Fibroblast of villous mesenchyme (primary cell): ENCODE data around the gene TECPR2. TPM values are rescaled to one million over a fixed set of nuclear protein-coding genes. Genes with fewer than 3 reads are reported as not detected.

Experiments used
- DNase-seq: peaks from one replicate; pipeline ENCODE4 v3.0.0-alpha.2; 2010; ENCODE audit warnings: low read depth
- H3K4me3 ChIP-seq: 2 replicates; pipeline ENCODE4 v1.5.1; 2011; ENCODE audit warnings: low read depth, mild to moderate bottlenecking, low read length
- CTCF ChIP-seq: IDR thresholded peaks from 2 replicates; pipeline ENCODE4 v1.5.1; 2012; ENCODE audit warnings: low read depth, mild to moderate bottlenecking, low read length; ENCODE audit not compliant: insufficient read depth
- total RNA-seq: library from RNA; depleted of rRNA; stranded (reverse); fragments of >200 nt; gene quantifications from 2 replicates; pipeline ENCODE4 v1.2.3, GENCODE V29; 2012

TECPR2 gene, protein sequence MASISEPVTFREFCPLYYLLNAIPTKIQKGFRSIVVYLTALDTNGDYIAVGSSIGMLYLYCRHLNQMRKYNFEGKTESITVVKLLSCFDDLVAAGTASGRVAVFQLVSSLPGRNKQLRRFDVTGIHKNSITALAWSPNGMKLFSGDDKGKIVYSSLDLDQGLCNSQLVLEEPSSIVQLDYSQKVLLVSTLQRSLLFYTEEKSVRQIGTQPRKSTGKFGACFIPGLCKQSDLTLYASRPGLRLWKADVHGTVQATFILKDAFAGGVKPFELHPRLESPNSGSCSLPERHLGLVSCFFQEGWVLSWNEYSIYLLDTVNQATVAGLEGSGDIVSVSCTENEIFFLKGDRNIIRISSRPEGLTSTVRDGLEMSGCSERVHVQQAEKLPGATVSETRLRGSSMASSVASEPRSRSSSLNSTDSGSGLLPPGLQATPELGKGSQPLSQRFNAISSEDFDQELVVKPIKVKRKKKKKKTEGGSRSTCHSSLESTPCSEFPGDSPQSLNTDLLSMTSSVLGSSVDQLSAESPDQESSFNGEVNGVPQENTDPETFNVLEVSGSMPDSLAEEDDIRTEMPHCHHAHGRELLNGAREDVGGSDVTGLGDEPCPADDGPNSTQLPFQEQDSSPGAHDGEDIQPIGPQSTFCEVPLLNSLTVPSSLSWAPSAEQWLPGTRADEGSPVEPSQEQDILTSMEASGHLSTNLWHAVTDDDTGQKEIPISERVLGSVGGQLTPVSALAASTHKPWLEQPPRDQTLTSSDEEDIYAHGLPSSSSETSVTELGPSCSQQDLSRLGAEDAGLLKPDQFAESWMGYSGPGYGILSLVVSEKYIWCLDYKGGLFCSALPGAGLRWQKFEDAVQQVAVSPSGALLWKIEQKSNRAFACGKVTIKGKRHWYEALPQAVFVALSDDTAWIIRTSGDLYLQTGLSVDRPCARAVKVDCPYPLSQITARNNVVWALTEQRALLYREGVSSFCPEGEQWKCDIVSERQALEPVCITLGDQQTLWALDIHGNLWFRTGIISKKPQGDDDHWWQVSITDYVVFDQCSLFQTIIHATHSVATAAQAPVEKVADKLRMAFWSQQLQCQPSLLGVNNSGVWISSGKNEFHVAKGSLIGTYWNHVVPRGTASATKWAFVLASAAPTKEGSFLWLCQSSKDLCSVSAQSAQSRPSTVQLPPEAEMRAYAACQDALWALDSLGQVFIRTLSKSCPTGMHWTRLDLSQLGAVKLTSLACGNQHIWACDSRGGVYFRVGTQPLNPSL (N-terminal part only)
- 18.0 and 19.9 TPM in 2 replicates for total RNA-seq

GRCh38 chr14:102362545-102363181 lies at the start of gene TECPR2, which contains the start of gene CINP:
TECPR2 (plus strand) TSS chr14:102362941; CDS start chr14:102376722, 13,781 bp downstream.
CINP (minus strand) TSS chr14:102362890; CDS start chr14:102362851, 39 bp downstream.
- peak; percentile 96 for DNase-seq
- H3K4me3 ChIP-seq: peak within 1 kb of the TSS; percentile 74
- TF ChIP-seq CTCF: no peak

- peak overlapping the region; percentile 53 for H3K4me3 ChIP-seq
- DNase-seq: peak; percentile 83
- TF ChIP-seq CTCF: peak; percentile 82
These were observed 48.3 kb upstream of the TECPR2 start for GRCh38 chr14:102314242-102315011.

DNA sequence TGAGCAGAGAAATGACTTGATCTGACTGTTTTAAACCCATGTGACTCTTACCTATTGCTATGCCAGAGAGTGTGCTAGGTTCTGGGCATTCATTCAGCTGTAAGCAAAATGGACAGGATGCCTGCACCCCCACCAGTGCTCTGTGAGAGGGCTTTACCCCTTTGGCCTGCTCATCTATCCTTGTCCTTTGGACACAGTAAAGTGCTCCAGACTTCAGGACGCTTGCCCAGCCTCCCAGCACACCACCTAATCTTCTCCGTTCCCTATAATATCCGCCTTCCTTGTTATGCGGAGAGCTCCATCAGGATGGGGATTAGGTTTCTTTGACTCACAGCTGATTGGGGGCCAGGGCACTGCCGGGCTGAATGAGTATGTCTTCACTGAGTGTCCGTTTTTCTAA lies 47.6 kb upstream of the TECPR2 start:
- no peak overlapping the region for H3K4me3 ChIP-seq
- TF ChIP-seq CTCF: no peak
- DNase-seq: no peak

GRCh38 chr14:102316338-102316742 lies 46.4 kb upstream of the TECPR2 start:
- DNase-seq: peak; percentile 67
- TF ChIP-seq CTCF: no peak
- peak overlapping the region; percentile 50 for H3K4me3 ChIP-seq

- DNase-seq: peak; percentile 93
- peak overlapping the region; percentile 67 for H3K4me3 ChIP-seq
- peak; percentile 70 for TF ChIP-seq CTCF
These were observed 45.8 kb upstream of the TECPR2 start for GRCh38 chr14:102316743-102317563.
